Panc1 (cell line): ENCODE measurements around the gene ZBTB8A.
"Not testable (repeated sequence)": the region's sequence is repeated elsewhere in the genome, so short reads cannot be mapped to it uniquely, and the experiment has no call there.

Experiments used
- POLR2AphosphoS5 ChIP-seq: IDR thresholded peaks from 2 replicates; pipeline ENCODE4 v1.6.1; 2012; ENCODE audit warnings: mild to moderate bottlenecking, low read depth, low read length, moderate library complexity
- TF ChIP-seq, protein P1 (sequence below): fragments of 450-650 bp; IDR thresholded peaks from 2 replicates; pipeline ENCODE4 v1.5.1; 2017; ENCODE audit warnings: mild to moderate bottlenecking

DNA sequence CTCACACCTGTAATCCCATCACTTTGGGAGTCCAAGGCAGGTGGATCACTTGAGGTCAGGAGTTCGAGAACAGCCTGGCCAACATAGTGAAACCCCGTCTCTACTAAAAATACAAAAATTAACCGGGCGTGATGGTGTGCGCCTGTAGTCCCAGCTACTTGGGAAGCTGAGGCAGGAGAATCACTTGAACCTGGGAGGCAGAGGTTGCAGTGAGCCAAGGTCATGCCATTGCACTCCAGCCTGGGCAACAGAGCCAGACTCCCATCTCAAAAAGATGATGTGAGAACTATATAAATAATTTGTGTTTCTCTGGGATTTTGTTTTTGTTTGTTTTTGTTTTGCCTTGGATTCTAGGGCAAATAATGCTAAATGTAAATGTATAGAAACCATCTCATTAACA lies 17.8 kb downstream of the ZBTB8A start:
- not testable (repeated sequence) for TF ChIP-seq POLR2AphosphoS5
- TF ChIP-seq, protein P1, sequence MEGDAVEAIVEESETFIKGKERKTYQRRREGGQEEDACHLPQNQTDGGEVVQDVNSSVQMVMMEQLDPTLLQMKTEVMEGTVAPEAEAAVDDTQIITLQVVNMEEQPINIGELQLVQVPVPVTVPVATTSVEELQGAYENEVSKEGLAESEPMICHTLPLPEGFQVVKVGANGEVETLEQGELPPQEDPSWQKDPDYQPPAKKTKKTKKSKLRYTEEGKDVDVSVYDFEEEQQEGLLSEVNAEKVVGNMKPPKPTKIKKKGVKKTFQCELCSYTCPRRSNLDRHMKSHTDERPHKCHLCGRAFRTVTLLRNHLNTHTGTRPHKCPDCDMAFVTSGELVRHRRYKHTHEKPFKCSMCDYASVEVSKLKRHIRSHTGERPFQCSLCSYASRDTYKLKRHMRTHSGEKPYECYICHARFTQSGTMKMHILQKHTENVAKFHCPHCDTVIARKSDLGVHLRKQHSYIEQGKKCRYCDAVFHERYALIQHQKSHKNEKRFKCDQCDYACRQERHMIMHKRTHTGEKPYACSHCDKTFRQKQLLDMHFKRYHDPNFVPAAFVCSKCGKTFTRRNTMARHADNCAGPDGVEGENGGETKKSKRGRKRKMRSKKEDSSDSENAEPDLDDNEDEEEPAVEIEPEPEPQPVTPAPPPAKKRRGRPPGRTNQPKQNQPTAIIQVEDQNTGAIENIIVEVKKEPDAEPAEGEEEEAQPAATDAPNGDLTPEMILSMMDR, result not testable (repeated sequence)
